Measurements from ENCODE around the gene PPARA.

PPARA gene

GRCh38 chr22:46122511-46122971, 27.8 kb upstream of the PPARA start:
- H3K4me1 ChIP-seq (ENCODE audit: control insufficient read depth in 1 of 2, insufficient read depth in 2 of 2, low read length in 2 of 2), result peaks cover 0 to 3% of the 10 kb centered on the region in 2 experiments
- no peak overlapping the region for H4K12ac ChIP-seq (ENCODE audit: low read depth, low read length)
- H3K79me1 ChIP-seq (ENCODE audit: low read length), result no peaks in the 10 kb centered on the region
- no peak overlapping the region for H3K18ac ChIP-seq (ENCODE audit: low read length)
- no peak overlapping the region for H3K4me3 ChIP-seq (ENCODE audit: low read depth, low read length)
- H3K14ac ChIP-seq (ENCODE audit: low read length), result no peak overlapping the region
- no peaks in the 10 kb centered on the region for H3K36me3 ChIP-seq (ENCODE audit: control insufficient read depth in 1 of 2, insufficient read depth in 2 of 2, low read length in 2 of 2)
- no peak overlapping the region for H3K9ac ChIP-seq (ENCODE audit: low read length)
- H3K27ac ChIP-seq (ENCODE audit: low read depth, low read length), result no peak overlapping the region
- no CpG with 5 or more reads among the region's 24 CpGs for WGBS (ENCODE audit: extremely low coverage, insufficient coverage, insufficient read length)
- peaks cover 1% of the 10 kb centered on the region for H3K9me3 ChIP-seq (ENCODE audit: insufficient read depth, low read depth, low read length)
- H3K23ac ChIP-seq (ENCODE audit: low read length), result no peak overlapping the region
- no peak overlapping the region for H2BK12ac ChIP-seq (ENCODE audit: low read length)
- H4K8ac ChIP-seq (ENCODE audit: low read depth, low read length), result no peak overlapping the region
- no peak overlapping the region for H2AFZ ChIP-seq (ENCODE audit: insufficient read depth, low read length, poor library complexity)
- H2BK120ac ChIP-seq (ENCODE audit: insufficient read depth, low read length, poor library complexity), result no peak overlapping the region
- no peak overlapping the region for H2AK5ac ChIP-seq (ENCODE audit: low read length)
- H3K4ac ChIP-seq (ENCODE audit: low read depth, low read length), result no peak overlapping the region
- H3K4me2 ChIP-seq (ENCODE audit: low read length), result peak overlapping the region; percentile 34
- no peak overlapping the region for H4K91ac ChIP-seq (ENCODE audit: low read depth, low read length)
- DNase-seq, result peak; percentile 60 to 80
- no peaks in the 10 kb centered on the region for H3K27me3 ChIP-seq (ENCODE audit: insufficient read depth, low read length)
- no peak overlapping the region for H2BK5ac ChIP-seq (ENCODE audit: low read depth, low read length, poor library complexity)
- H3K79me2 ChIP-seq (ENCODE audit: control insufficient read depth, insufficient read depth, low read length, poor library complexity), result no peaks in the 10 kb centered on the region

GRCh38 chr22:46122980-46123693, 27.2 kb upstream of the PPARA start:
- no peak overlapping the region for H2AK5ac ChIP-seq (ENCODE audit: low read length)
- H3K4ac ChIP-seq (ENCODE audit: low read depth, low read length), result no peak overlapping the region
- H4K91ac ChIP-seq (ENCODE audit: low read depth, low read length), result no peak overlapping the region
- H3K79me1 ChIP-seq (ENCODE audit: low read length), result no peaks in the 10 kb centered on the region
- H3K4me2 ChIP-seq (ENCODE audit: low read length), result no peak overlapping the region
- H3K27me3 ChIP-seq (ENCODE audit: insufficient read depth, low read length), result no peaks in the 10 kb centered on the region
- no peak overlapping the region for H3K23ac ChIP-seq (ENCODE audit: low read length)
- H2BK12ac ChIP-seq (ENCODE audit: low read length), result no peak overlapping the region
- H3K9me3 ChIP-seq (ENCODE audit: insufficient read depth, low read depth, low read length), result peaks cover 1% of the 10 kb centered on the region
- H3K18ac ChIP-seq (ENCODE audit: low read length), result no peak overlapping the region
- peaks cover 0 to 3% of the 10 kb centered on the region in 2 experiments for H3K4me1 ChIP-seq (ENCODE audit: control insufficient read depth in 1 of 2, insufficient read depth in 2 of 2, low read length in 2 of 2)
- no peak overlapping the region for H2BK5ac ChIP-seq (ENCODE audit: low read depth, low read length, poor library complexity)
- no peak overlapping the region for H2BK120ac ChIP-seq (ENCODE audit: insufficient read depth, low read length, poor library complexity)
- no peak overlapping the region for H3K9ac ChIP-seq (ENCODE audit: low read length)
- no peak overlapping the region for H4K12ac ChIP-seq (ENCODE audit: low read depth, low read length)
- no CpG with 5 or more reads among the region's 19 CpGs for WGBS (ENCODE audit: extremely low coverage, insufficient coverage, insufficient read length)
- no peak overlapping the region for H3K27ac ChIP-seq (ENCODE audit: low read depth, low read length)
- no peak overlapping the region for H3K4me3 ChIP-seq (ENCODE audit: low read depth, low read length)
- H3K14ac ChIP-seq (ENCODE audit: low read length), result no peak overlapping the region
- H3K36me3 ChIP-seq (ENCODE audit: control insufficient read depth in 1 of 2, insufficient read depth in 2 of 2, low read length in 2 of 2), result no peaks in the 10 kb centered on the region
- no peaks in the 10 kb centered on the region for H3K79me2 ChIP-seq (ENCODE audit: control insufficient read depth, insufficient read depth, low read length, poor library complexity)
- H2AFZ ChIP-seq (ENCODE audit: insufficient read depth, low read length, poor library complexity), result no peak overlapping the region
- no peak for DNase-seq
- H4K8ac ChIP-seq (ENCODE audit: low read depth, low read length), result no peak overlapping the region

GRCh38 chr22:46123694-46124382, 26.5 kb upstream of the PPARA start:
- Histone ChIP-seq H3K23ac (ENCODE audit: low read length) (no peak overlapping the region), H3K9me3 (ENCODE audit: insufficient read depth, low read depth, low read length) (peaks cover 1% of the 10 kb centered on the region), H2AK5ac (ENCODE audit: low read length) (no peak overlapping the region), H3K18ac (ENCODE audit: low read length) (no peak overlapping the region), H4K12ac (ENCODE audit: low read depth, low read length) (no peak overlapping the region), H3K9ac (ENCODE audit: low read length) (no peak overlapping the region), H3K4ac (ENCODE audit: low read depth, low read length) (no peak overlapping the region), H3K27ac (ENCODE audit: low read depth, low read length) (no peak overlapping the region), H4K91ac (ENCODE audit: low read depth, low read length) (no peak overlapping the region), H2BK5ac (ENCODE audit: low read depth, low read length, poor library complexity) (no peak overlapping the region), H2BK120ac (ENCODE audit: insufficient read depth, low read length, poor library complexity) (no peak overlapping the region), H2AFZ (ENCODE audit: insufficient read depth, low read length, poor library complexity) (no peak overlapping the region), H3K79me1 (ENCODE audit: low read length) (no peaks in the 10 kb centered on the region), H3K36me3 (ENCODE audit: control insufficient read depth in 1 of 2, insufficient read depth in 2 of 2, low read length in 2 of 2) (no peaks in the 10 kb centered on the region), H3K14ac (ENCODE audit: low read length) (no peak overlapping the region), H3K4me3 (ENCODE audit: low read depth, low read length) (no peak overlapping the region), H4K8ac (ENCODE audit: low read depth, low read length) (no peak overlapping the region), H3K4me1 (ENCODE audit: control insufficient read depth in 1 of 2, insufficient read depth in 2 of 2, low read length in 2 of 2) (peaks cover 0 to 3% of the 10 kb centered on the region in 2 experiments), H3K79me2 (ENCODE audit: control insufficient read depth, insufficient read depth, low read length, poor library complexity) (no peaks in the 10 kb centered on the region), H3K27me3 (ENCODE audit: insufficient read depth, low read length) (no peaks in the 10 kb centered on the region), H3K4me2 (ENCODE audit: low read length) (no peak overlapping the region), H2BK12ac (ENCODE audit: low read length) (no peak overlapping the region)
- DNase-seq, result no peak
- WGBS (ENCODE audit: extremely low coverage, insufficient coverage, insufficient read length), result no CpG with 5 or more reads among the region's 15 CpGs

GRCh38 chr22:46124383-46125144, 25.8 kb upstream of the PPARA start:
- Histone ChIP-seq H3K18ac (ENCODE audit: low read length) (no peak overlapping the region), H4K8ac (ENCODE audit: low read depth, low read length) (no peak overlapping the region), H3K9me3 (ENCODE audit: insufficient read depth, low read depth, low read length) (peaks cover 1% of the 10 kb centered on the region), H3K79me2 (ENCODE audit: control insufficient read depth, insufficient read depth, low read length, poor library complexity) (no peaks in the 10 kb centered on the region), H2BK5ac (ENCODE audit: low read depth, low read length, poor library complexity) (no peak overlapping the region), H3K23ac (ENCODE audit: low read length) (no peak overlapping the region), H3K14ac (ENCODE audit: low read length) (no peak overlapping the region), H3K27ac (ENCODE audit: low read depth, low read length) (no peak overlapping the region), H2AFZ (ENCODE audit: insufficient read depth, low read length, poor library complexity) (no peak overlapping the region), H3K79me1 (ENCODE audit: low read length) (no peaks in the 10 kb centered on the region), H3K4me1 (ENCODE audit: control insufficient read depth in 1 of 2, insufficient read depth in 2 of 2, low read length in 2 of 2) (peaks cover 0 to 3% of the 10 kb centered on the region in 2 experiments), H3K4ac (ENCODE audit: low read depth, low read length) (no peak overlapping the region), H2AK5ac (ENCODE audit: low read length) (no peak overlapping the region), H4K12ac (ENCODE audit: low read depth, low read length) (no peak overlapping the region), H3K36me3 (ENCODE audit: control insufficient read depth in 1 of 2, insufficient read depth in 2 of 2, low read length in 2 of 2) (no peaks in the 10 kb centered on the region), H3K27me3 (ENCODE audit: insufficient read depth, low read length) (no peaks in the 10 kb centered on the region), H3K4me2 (ENCODE audit: low read length) (no peak overlapping the region), H3K4me3 (ENCODE audit: low read depth, low read length) (no peak overlapping the region), H2BK120ac (ENCODE audit: insufficient read depth, low read length, poor library complexity) (no peak overlapping the region), H4K91ac (ENCODE audit: low read depth, low read length) (no peak overlapping the region), H2BK12ac (ENCODE audit: low read length) (no peak overlapping the region), H3K9ac (ENCODE audit: low read length) (no peak overlapping the region)
- WGBS (ENCODE audit: extremely low coverage, insufficient coverage, insufficient read length), result no CpG with 5 or more reads among the region's 12 CpGs
- DNase-seq, result no peak

Measured in trophoblast cell (in vitro differentiated cells and primary cell).